ENCODE measurements around the gene EPS15. TPM values are rescaled to one million over a fixed set of nuclear protein-coding genes. Genes with fewer than 3 reads are reported as not detected.
"Not testable (repeated sequence)": the region's sequence is repeated elsewhere in the genome, so short reads cannot be mapped to it uniquely, and the experiment has no call there.

The EPS15 gene
- total RNA-seq, 1 experiment from 2014 or later: 26.3 TPM

- Histone ChIP-seq H3K27ac (ENCODE audit: low read length) (no peak overlapping the region), H3K9ac (ENCODE audit: low read length) (no peak overlapping the region)
- no TSS peak for BruUV-seq (replicated peaks)
Measured at GRCh38 chr1:51564124-51564523, 45.1 kb upstream of the EPS15 start.

DNA sequence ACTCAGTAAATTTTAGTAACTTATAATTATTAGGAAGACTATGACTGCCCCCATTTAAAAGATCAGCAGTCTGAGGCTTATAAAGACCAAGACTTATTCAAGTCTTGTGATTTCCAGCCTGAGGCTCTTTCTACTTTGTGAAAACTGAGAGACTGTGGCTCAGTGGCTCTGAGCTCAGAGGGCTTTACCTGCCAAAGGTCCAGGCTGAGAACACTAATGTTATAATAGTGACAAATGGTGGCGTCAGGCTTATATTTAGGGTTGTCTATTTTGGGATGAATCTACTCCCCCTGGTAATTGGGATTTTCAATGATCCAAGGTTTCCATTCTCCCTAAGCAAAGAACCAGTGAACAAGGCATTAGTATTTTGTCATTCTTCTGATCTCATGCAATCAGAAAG is 42.6 kb upstream of the EPS15 start:
- no peaks in the 10 kb centered on the region for H3K79me2 ChIP-seq (ENCODE audit: low read length)
- H3K27me3 ChIP-seq (ENCODE audit: low read length): no peaks in the 10 kb centered on the region
- peaks cover 49% of the 10 kb centered on the region for H3K4me1 ChIP-seq (ENCODE audit: insufficient read depth, low read length)
- intact Hi-C loops (cut with micrococcal nuclease): no loop called here
- H3K27ac ChIP-seq (ENCODE audit: low read length): no peak overlapping the region
- DNase-seq: no peak
- no peaks in the 10 kb centered on the region for H3K9me2 ChIP-seq (replicated peaks; ENCODE audit: low read length)
- ChIA-PET POLR2A (ENCODE audit: unreplicated experiment) (no interaction called here), CTCF (no interaction called here)
- no peaks in the 10 kb centered on the region for H4K20me1 ChIP-seq (ENCODE audit: low read length)
- BruUV-seq (replicated peaks): no TSS peak
- no peaks in the 10 kb centered on the region for H3F3A ChIP-seq (ENCODE audit: low read length, unreplicated experiment)
- no peak overlapping the region for H2AFZ ChIP-seq (ENCODE audit: low read length)
- no peak overlapping the region for H3K4me2 ChIP-seq (ENCODE audit: low read length)
- no peak overlapping the region for H3K4me3 ChIP-seq (ENCODE audit: low read length)
- no peak for TF ChIP-seq CTCF (conservative IDR thresholded peaks at IDR 0.05; ENCODE audit: low read depth, low read length)
- TF ChIP-seq EZH2 (IDR thresholded peaks at IDR 0.05; ENCODE audit: low read length, unreplicated experiment): no peak
- no peaks in the 10 kb centered on the region for H3K9me3 ChIP-seq (ENCODE audit: low read length)
- no peak overlapping the region for H3K9ac ChIP-seq (ENCODE audit: low read length)
- ATAC-seq: no peak
- H3K36me3 ChIP-seq (ENCODE audit: low read depth, low read length): no peaks in the 10 kb centered on the region

More at GRCh38 chr1:51564124-51564523, 45.1 kb upstream of the EPS15 start:
- DNase-seq: peak; percentile 37
- H3K79me2 ChIP-seq (ENCODE audit: low read length): no peaks in the 10 kb centered on the region
- ChIA-PET CTCF (no interaction called here), POLR2A (ENCODE audit: unreplicated experiment) (no interaction called here)
- H4K20me1 ChIP-seq (ENCODE audit: low read length): no peaks in the 10 kb centered on the region
- no peak for ATAC-seq
- intact Hi-C loops (cut with micrococcal nuclease): no loop called here
- no peak overlapping the region for H2AFZ ChIP-seq (ENCODE audit: low read length)
- H3K4me3 ChIP-seq (ENCODE audit: low read length): no peak overlapping the region
- no peaks in the 10 kb centered on the region for H3K36me3 ChIP-seq (ENCODE audit: low read depth, low read length)
- no peaks in the 10 kb centered on the region for H3K27me3 ChIP-seq (ENCODE audit: low read length)
- H3K4me2 ChIP-seq (ENCODE audit: low read length): no peak overlapping the region
- H3K9me3 ChIP-seq (ENCODE audit: low read length): no peaks in the 10 kb centered on the region
- H3K4me1 ChIP-seq (ENCODE audit: insufficient read depth, low read length): peaks cover 52% of the 10 kb centered on the region
- peaks cover 4% of the 10 kb centered on the region for H3F3A ChIP-seq (ENCODE audit: low read length, unreplicated experiment)
- no peaks in the 10 kb centered on the region for H3K9me2 ChIP-seq (replicated peaks; ENCODE audit: low read length)
- TF ChIP-seq EZH2phosphoT487 (IDR thresholded peaks at IDR 0.05; ENCODE audit: borderline replicate concordance, low read length) (no peak), CTCF (conservative IDR thresholded peaks at IDR 0.05; ENCODE audit: low read depth, low read length) (no peak), EZH2 (IDR thresholded peaks at IDR 0.05; ENCODE audit: low read length, unreplicated experiment) (no peak)

DNA sequence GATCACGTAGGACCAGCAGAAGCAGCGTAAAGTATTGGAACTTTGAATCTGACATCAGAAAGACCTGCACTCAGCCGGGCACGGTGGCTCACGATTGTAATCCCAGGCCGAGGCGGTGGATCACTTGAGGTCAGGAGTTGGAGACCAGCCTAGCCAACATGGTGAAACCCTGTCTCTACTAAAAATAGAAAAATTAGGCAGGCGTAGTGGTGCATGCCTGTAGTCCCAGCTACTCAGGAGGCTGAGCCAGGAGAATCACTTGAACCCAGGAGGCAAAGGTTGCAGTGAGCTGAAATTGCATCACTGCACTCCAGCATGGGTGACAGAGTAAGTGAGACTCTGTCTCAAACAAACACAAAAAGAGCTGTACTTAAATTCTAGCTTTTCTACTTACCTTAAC is 41.8 kb upstream of the EPS15 start:
- POLR2A ChIA-PET (ENCODE audit: unreplicated experiment); ATAC-seq; H3K27ac ChIP-seq (ENCODE audit: low read length); H4K20me1 ChIP-seq (ENCODE audit: low read length); DNase-seq; BruUV-seq (replicated peaks); H3K27me3 ChIP-seq (ENCODE audit: low read length); H3K79me2 ChIP-seq (ENCODE audit: low read length); CTCF ChIA-PET; H2AFZ ChIP-seq (ENCODE audit: low read length); H3K4me3 ChIP-seq (ENCODE audit: low read length); H3K9me3 ChIP-seq (ENCODE audit: low read length); H3K36me3 ChIP-seq (ENCODE audit: low read depth, low read length); H3F3A ChIP-seq (ENCODE audit: low read length, unreplicated experiment); H3K9ac ChIP-seq (ENCODE audit: low read length); H3K9me2 ChIP-seq (replicated peaks; ENCODE audit: low read length); H3K4me2 ChIP-seq (ENCODE audit: low read length); intact Hi-C loops (cut with micrococcal nuclease): not testable (repeated sequence)
- peaks cover 47% of the 10 kb centered on the region for H3K4me1 ChIP-seq (ENCODE audit: insufficient read depth, low read length)
